ENCODE measurements around the gene CCT7. TPM values are rescaled to one million over a fixed set of nuclear protein-coding genes. Genes with fewer than 3 reads are reported as not detected.
"Not testable (repeated sequence)": the region's sequence is repeated elsewhere in the genome, so short reads cannot be mapped to it uniquely, and the experiment has no call there.

CCT7 gene
- total and polyA plus RNA-seq, 10 of the 15 experiments (the other 5 are each of a cell fraction or from before 2014, with no cell fraction given): 206 to 598 (median 486) TPM

DNA sequence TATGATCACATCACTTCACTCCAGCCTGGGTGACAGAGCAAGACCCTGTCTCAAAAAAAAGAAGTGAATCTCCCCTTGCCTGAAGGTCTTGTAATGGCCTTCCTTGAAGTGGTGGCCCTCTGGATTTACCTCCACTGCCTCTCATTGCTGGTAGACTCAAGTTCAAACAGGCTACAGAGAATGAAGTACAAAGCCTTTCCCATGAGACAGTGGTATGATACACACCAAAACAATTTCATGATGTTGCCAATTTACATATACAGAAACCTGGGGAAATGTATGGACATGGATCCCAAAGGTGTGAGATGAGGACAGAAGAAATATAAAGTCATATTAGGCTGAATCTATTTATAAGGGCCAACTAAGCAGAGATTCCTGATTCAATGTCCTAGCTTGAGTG, 36.5 kb upstream of the CCT7 start:
- ChIA-PET SMC1A (ENCODE audit: uncharacterized antibody, unreplicated experiment) (interaction anchor here (1.7 kb wide), 1 partner anchor 18 kb away, joined by 4 read pairs; no protein-coding TSS in a partner anchor), RAD21 (ENCODE audit: unreplicated experiment) (no interaction called here), CTCF (interaction anchor here (1.2 kb wide), 1 partner anchor 16 kb away, joined by 5 read pairs; the partner anchor contains the start of gene SMYD5), POLR2A (no interaction called here)
- FAIRE-seq (no peak), ATAC-seq (no peak), DNase-seq (ENCODE audit: low read depth, low spot score) (no peak)
- in situ Hi-C loops (cut with MboI) (no loop called here), intact Hi-C loops (cut with micrococcal nuclease; ENCODE audit: unreplicated experiment) (no loop called here)
- no peaks in the 10 kb centered on the region for H3K4me1 ChIP-seq (ENCODE audit: control insufficient read depth, insufficient read depth, low read length)
- H3K27me3 ChIP-seq (replicated peaks in 1 of 2; ENCODE audit: control insufficient read depth in 2 of 2, insufficient read depth in 2 of 2, low read length in 1 of 2): no peaks in the 10 kb centered on the region; a peak in 3 of 4 replicates
- H3K4me3 ChIP-seq: no peak overlapping the region
- no peaks in the 10 kb centered on the region for H3K79me2 ChIP-seq (ENCODE audit: control insufficient read depth, insufficient read depth, low read length)
- H3K9ac ChIP-seq (ENCODE audit: control insufficient read depth, insufficient read depth, low read length): no peak overlapping the region
- no peak for TF ChIP-seq RUNX3 (IDR thresholded peaks at IDR 0.05; ENCODE audit: low read length)
- H3K9me3 ChIP-seq (replicated peaks; ENCODE audit: control insufficient read depth, insufficient read depth, low read length): no peaks in the 10 kb centered on the region
- no peaks in the 10 kb centered on the region; a peak in 1 of 4 replicates for H3K36me3 ChIP-seq (ENCODE audit: control insufficient read depth in 2 of 2, insufficient read depth in 2 of 2, low read length in 1 of 2)
- BruUV-seq (replicated peaks): no TSS peak
- no peak overlapping the region for H2AFZ ChIP-seq (ENCODE audit: control insufficient read depth, low read depth, low read length)
- no peak overlapping the region for H3K27ac ChIP-seq (ENCODE audit: control insufficient read depth, insufficient read depth)
- H3K4me2 ChIP-seq (ENCODE audit: control insufficient read depth, insufficient read depth): no peak overlapping the region
- no peaks in the 10 kb centered on the region for H4K20me1 ChIP-seq (ENCODE audit: control insufficient read depth, insufficient read depth)

DNA sequence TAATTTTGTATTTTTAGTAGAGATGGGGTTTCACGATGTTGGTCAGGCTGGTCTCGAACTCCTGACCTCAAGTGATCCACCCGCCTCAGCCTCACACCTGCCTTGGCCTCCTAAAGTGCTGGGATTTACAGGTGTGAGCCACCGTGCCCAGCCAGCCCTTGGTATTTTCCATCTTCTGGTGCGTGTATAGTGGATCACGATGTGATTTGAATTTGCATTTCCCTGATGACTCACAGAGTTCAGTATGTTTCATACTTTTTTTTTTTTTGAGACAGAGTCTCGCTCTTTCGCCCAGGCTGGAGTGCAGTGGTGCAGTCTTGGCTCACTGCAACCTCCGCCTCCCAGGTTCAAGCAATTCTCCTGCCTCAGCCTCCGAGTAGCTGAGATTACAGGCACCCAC, 33.8 kb upstream of the CCT7 start:
- H3K36me3 ChIP-seq (ENCODE audit: control insufficient read depth in 2 of 2, insufficient read depth in 2 of 2, low read length in 1 of 2); H3K9me3 ChIP-seq (replicated peaks; ENCODE audit: control insufficient read depth, insufficient read depth, low read length); RAD21 ChIA-PET (ENCODE audit: unreplicated experiment); DNase-seq (ENCODE audit: low read depth, low spot score); H3K4me2 ChIP-seq (ENCODE audit: control insufficient read depth, insufficient read depth); H3K79me2 ChIP-seq (ENCODE audit: control insufficient read depth, insufficient read depth, low read length); H4K20me1 ChIP-seq (ENCODE audit: control insufficient read depth, insufficient read depth); in situ Hi-C loops (cut with MboI); H3K9ac ChIP-seq (ENCODE audit: control insufficient read depth, insufficient read depth, low read length); POLR2A ChIA-PET; H2AFZ ChIP-seq (ENCODE audit: control insufficient read depth, low read depth, low read length); H3K27ac ChIP-seq (ENCODE audit: control insufficient read depth, insufficient read depth); H3K4me1 ChIP-seq (ENCODE audit: control insufficient read depth, insufficient read depth, low read length); FAIRE-seq; BruUV-seq (replicated peaks); intact Hi-C loops (cut with micrococcal nuclease; ENCODE audit: unreplicated experiment); H3K4me3 ChIP-seq; SMC1A ChIA-PET (ENCODE audit: uncharacterized antibody, unreplicated experiment); ATAC-seq; H3K27me3 ChIP-seq (replicated peaks in 1 of 2; ENCODE audit: control insufficient read depth in 2 of 2, insufficient read depth in 2 of 2, low read length in 1 of 2): not testable (repeated sequence)
- 12% methylated on average over 6 of the region's 10 CpGs for WGBS (ENCODE audit: insufficient coverage, insufficient replicate concordance, low lambda C conversion rate, missing lambda C conversion rate)
- CTCF ChIA-PET: interaction anchor here (1.5 to 3.3 kb wide), 2 partner anchors 13 to 22 kb away, joined by 3 to 12 read pairs; partner anchors contain the start of gene SMYD5
